Ascending aorta (tissue), 2 donors: ENCODE measurements around the gene IGSF9. TPM values are rescaled to one million over a fixed set of nuclear protein-coding genes. Genes with fewer than 3 reads are reported as not detected.

Experiments
- DNase-seq, 2 donors: peaks; one replicate each; pipeline ENCODE4 v3.0.0-alpha.2; 2019; ENCODE audit warnings: low spot score in 2 of 2
- H3K27ac ChIP-seq, 2 donors: fragments of 200-600 bp; sonication (generic); one replicate each; pipeline ENCODE4 v1.5.1; 2016 to 2017; ENCODE audit warnings: mild to moderate bottlenecking in 1 of 2
- H3K27me3 ChIP-seq: fragments of 200-600 bp; sonication (generic); one replicate; pipeline ENCODE4 v1.5.1; 2017
- H3K36me3 ChIP-seq, 2 donors: fragments of 200-600 bp; sonication (generic); one replicate each; pipeline ENCODE4 v1.5.1; 2016
- H3K4me1 ChIP-seq, 2 donors: fragments of 200-600 bp; sonication (generic); one replicate each; pipeline ENCODE4 v1.5.1; 2016 to 2017; ENCODE audit warnings: mild to moderate bottlenecking in 1 of 2
- H3K4me3 ChIP-seq, 2 donors: fragments of 200-600 bp; sonication (generic); one replicate each; pipeline ENCODE4 v1.5.1; 2016 to 2017; ENCODE audit warnings: mild to moderate bottlenecking in 1 of 2
- H3K9me3 ChIP-seq, 2 donors: fragments of 200-600 bp; sonication (generic); one replicate each; pipeline ENCODE4 v1.5.1; 2016
- CTCF ChIP-seq, 3 experiments: fragments of 200-600 bp in 2 of 3; fragments of 450-650 bp in 1 of 3; sonication (generic) in 2 of 3; IDR thresholded peaks; one replicate each; pipeline ENCODE4 v1.5.1; 2016 to 2019; ENCODE audit warnings: antibody characterized with exemption in 3 of 3, mild to moderate bottlenecking in 1 of 3, moderate library complexity in 1 of 3
- intact Hi-C: fragments of 100-400 bp; cut with DNase I; formaldehyde crosslinking; loops from one replicate; pipeline ENCODE4 v1.15.1; 2023
- total RNA-seq: library from RNA; depleted of rRNA; stranded (reverse); fragments of >200 nt; gene quantifications from one replicate; pipeline ENCODE4 v1.1.0, GENCODE V29; 2016

Gene IGSF9
- total RNA-seq, 1 donor from 2014 or later, result 0.11 TPM

DNA sequence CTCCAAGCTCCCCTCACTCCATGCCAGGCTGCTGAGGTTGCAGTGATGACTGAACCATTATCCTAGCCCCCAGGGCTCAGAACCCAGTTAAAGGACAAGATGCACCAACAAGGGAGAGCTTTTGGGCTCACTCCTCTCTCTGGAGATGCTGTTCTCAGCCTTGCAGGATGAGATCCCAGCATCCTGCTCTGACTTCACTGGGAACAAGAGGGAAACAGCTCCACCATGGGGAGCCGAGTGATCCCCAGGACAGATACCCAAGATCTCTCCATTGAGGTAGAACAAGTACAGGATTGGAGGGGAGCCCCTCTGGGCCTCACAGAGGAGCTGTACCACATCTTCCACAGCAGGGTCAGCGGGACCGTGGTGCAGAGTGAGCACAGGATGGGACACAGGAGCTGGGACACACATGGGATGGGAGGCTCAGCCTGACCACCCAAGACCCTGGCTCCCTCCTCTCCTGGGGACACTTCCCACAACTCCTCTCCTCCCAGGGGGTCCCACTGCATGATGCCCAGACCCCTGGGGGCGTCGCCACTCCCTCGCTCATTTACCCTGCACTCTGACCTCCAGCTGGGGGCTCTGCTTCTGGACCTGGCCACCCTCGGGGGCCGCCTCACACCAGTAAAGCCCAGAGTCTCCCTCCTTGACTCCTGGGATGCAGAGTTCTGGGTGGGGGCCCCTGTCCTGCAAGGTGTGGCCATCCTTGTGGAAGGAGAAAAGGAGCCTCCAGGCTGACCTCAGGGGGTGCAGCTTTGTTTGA lies 27.2 kb upstream of the IGSF9 start:
- intact Hi-C loops, result no loop called here
- no peaks in the 10 kb centered on the region for H3K9me3 ChIP-seq
- no peak for TF ChIP-seq CTCF (IDR thresholded peaks at IDR 0.05)
- H3K27me3 ChIP-seq, result no peaks in the 10 kb centered on the region
- DNase-seq, result peak in 1 of 2 donors; percentile 54
- no peaks in the 10 kb centered on the region for H3K4me1 ChIP-seq
- H3K27ac ChIP-seq, result no peak overlapping the region
- H3K4me3 ChIP-seq, result no peak overlapping the region
- no peaks in the 10 kb centered on the region for H3K36me3 ChIP-seq

GRCh38 chr1:159970932-159971342 lies 25.5 kb upstream of the IGSF9 start:
- no peaks in the 10 kb centered on the region for H3K27me3 ChIP-seq
- H3K27ac ChIP-seq, result no peak overlapping the region
- no peaks in the 10 kb centered on the region for H3K36me3 ChIP-seq
- H3K4me3 ChIP-seq, result no peak overlapping the region
- H3K9me3 ChIP-seq, result no peaks in the 10 kb centered on the region
- H3K4me1 ChIP-seq, result no peaks in the 10 kb centered on the region
- DNase-seq, result peak in 1 of 2 donors; percentile 13
- intact Hi-C loops, result no loop called here
- TF ChIP-seq CTCF (IDR thresholded peaks at IDR 0.05), result no peak

- Histone ChIP-seq H3K9me3 (no peaks in the 10 kb centered on the region), H3K4me3 (no peak overlapping the region), H3K4me1 (no peaks in the 10 kb centered on the region), H3K27ac (no peak overlapping the region), H3K27me3 (no peaks in the 10 kb centered on the region), H3K36me3 (no peaks in the 10 kb centered on the region)
- intact Hi-C loops, result no loop called here
- no peak for DNase-seq
- TF ChIP-seq CTCF (IDR thresholded peaks at IDR 0.05), result no peak
Measured at GRCh38 chr1:159968901-159969300, 23.5 kb upstream of the IGSF9 start.

- Histone ChIP-seq H3K9me3 (no peaks in the 10 kb centered on the region), H3K36me3 (no peaks in the 10 kb centered on the region), H3K27me3 (no peaks in the 10 kb centered on the region), H3K4me1 (no peaks in the 10 kb centered on the region), H3K27ac (no peak overlapping the region), H3K4me3 (no peak overlapping the region)
- intact Hi-C loops, result no loop called here
- no peak for TF ChIP-seq CTCF (IDR thresholded peaks at IDR 0.05)
- DNase-seq, result peak in 1 of 2 donors; percentile 7
Measured at GRCh38 chr1:159965263-159965662, 19.9 kb upstream of the IGSF9 start.

GRCh38 chr1:159964144-159964543 lies 18.7 kb upstream of the IGSF9 start:
- H3K9me3 ChIP-seq, result no peaks in the 10 kb centered on the region
- DNase-seq, result no peak
- no peak for TF ChIP-seq CTCF (IDR thresholded peaks at IDR 0.05)

More at GRCh38 chr1:159964144-159964543, 18.7 kb upstream of the IGSF9 start:
- Histone ChIP-seq H3K27ac (no peak overlapping the region), H3K27me3 (no peaks in the 10 kb centered on the region), H3K4me1 (no peaks in the 10 kb centered on the region), H3K4me3 (no peak overlapping the region), H3K36me3 (no peaks in the 10 kb centered on the region)
- intact Hi-C loops, result no loop called here
